Aorta (tissue), 5 donors: ENCODE data around the gene SPG11. TPM values are rescaled to one million over a fixed set of nuclear protein-coding genes. Genes with fewer than 3 reads are reported as not detected.

Source experiments
- ATAC-seq: fragments of 200-7000 bp; cut with Tn5 transposase; one replicate; pipeline ENCODE4 v1.9.1; 2022; ENCODE audit warnings: moderate library complexity; ENCODE audit not compliant: low FRiP score
- DNase-seq, 2 donors: peaks; one replicate each; pipeline ENCODE4 v3.0.0-alpha.2; 2020
- H3K27ac ChIP-seq, 2 donors: one replicate each; pipeline ENCODE4 v1.5.1; 2013; ENCODE audit warnings: low read length in 2 of 2, mild to moderate bottlenecking in 2 of 2, moderate library complexity in 2 of 2, control low read depth in 1 of 2, inconsistent platforms in 1 of 2, low read depth in 1 of 2
- H3K27me3 ChIP-seq, 2 donors: one replicate each; pipeline ENCODE4 v1.6.1; 2013; ENCODE audit warnings: control low read depth in 1 of 2, low read length in 1 of 2, mild to moderate bottlenecking in 1 of 2, moderate library complexity in 1 of 2; ENCODE audit not compliant: insufficient read depth in 2 of 2, control insufficient read depth in 1 of 2
- H3K36me3 ChIP-seq, 2 donors: one replicate each; pipeline ENCODE4 v1.6.1; 2013; ENCODE audit warnings: control low read depth in 1 of 2, low read length in 1 of 2, mild to moderate bottlenecking in 1 of 2; ENCODE audit not compliant: insufficient read depth in 2 of 2, control insufficient read depth in 1 of 2
- H3K4me1 ChIP-seq, 2 donors: one replicate each; pipeline ENCODE4 v1.6.1; 2013; ENCODE audit warnings: low read length in 2 of 2, control low read depth in 1 of 2, mild to moderate bottlenecking in 1 of 2, moderate library complexity in 1 of 2; ENCODE audit not compliant: insufficient read depth in 2 of 2, control insufficient read depth in 1 of 2
- H3K4me3 ChIP-seq, 2 donors: one replicate each; pipeline ENCODE4 v1.5.1; 2013; ENCODE audit warnings: low read length in 2 of 2, control low read depth in 1 of 2, mild to moderate bottlenecking in 1 of 2
- H3K9me3 ChIP-seq: one replicate; pipeline ENCODE4 v1.6.1; 2013; ENCODE audit warnings: mild to moderate bottlenecking, low read length; ENCODE audit not compliant: control insufficient read depth
- WGBS, 2 donors: extraction: QIAGEN DNeasy Blood & Tissue Kit; methylation state at CpG; one replicate each; pipeline ENCODE4 v1.1.7; 2013; 5-methylcytosine and 5-hydroxymethylcytosine counted together
- intact Hi-C, 2 donors: fragments of 100-400 bp; cut with DNase I; formaldehyde crosslinking; loops; one replicate each; pipeline versions ENCODE4 v1.14.2 to v1.15.0; 2022
- polyA plus RNA-seq, 2 donors: library from polyadenylated mRNA; stranded (reverse); fragments of 200-250 nt; gene quantifications; one replicate each; pipeline ENCODE4 v1.2.3, GENCODE V29; 2013
- total RNA-seq, 2 donors: library from RNA; stranded (reverse); fragmentation: NEBNext Ultra II Directional; extraction: Animal tissue kit (Norgen Biotek cat#: 25700); gene quantifications; one replicate each; pipeline ENCODE4 v1.2.1, GENCODE V29; 2021
- donor health status: healthy with polysubstance abuse.
- donor health status: Bipolar disorder and iron deficiency.
- donor health status: DM: no; HTN: no; CAD: no.
- donor health status: DM: no; HTN: no; CAD: no.
- donor health status: DM: yes; HTN: yes; CAD: no.

SPG11 gene
- total and polyA plus RNA-seq, 4 donors: 8.3 to 96.3 (median 43.5) TPM

GRCh38 chr15:44668921-44669320, 5.5 kb upstream of the SPG11 start:
- Histone ChIP-seq H3K9me3 (no peaks in the 10 kb centered on the region), H3K27ac (no peak overlapping the region), H3K36me3 (no peaks in the 10 kb centered on the region), H3K4me1 (no peaks in the 10 kb centered on the region), H3K4me3 (no peak overlapping the region), H3K27me3 (no peaks in the 10 kb centered on the region)
- DNase-seq (no peak), ATAC-seq (no peak)
- WGBS, 2 donors: 66 to 67% methylated on average over 2 of the region's 2 CpGs
- intact Hi-C loops: no loop called here

GRCh38 chr15:44667039-44667360, 3.5 kb upstream of the SPG11 start:
- no peak overlapping the region for H3K4me3 ChIP-seq

GRCh38 chr15:44666210-44667038, 3.0 kb upstream of the SPG11 start:
- Histone ChIP-seq H3K27ac (no peak overlapping the region), H3K36me3 (no peaks in the 10 kb centered on the region), H3K4me1 (no peaks in the 10 kb centered on the region), H3K4me3 (no peak overlapping the region), H3K27me3 (no peaks in the 10 kb centered on the region), H3K9me3 (no peaks in the 10 kb centered on the region)
- no peak for ATAC-seq
- WGBS, 2 donors: 44 to 48% methylated on average over 5 of the region's 5 CpGs
- intact Hi-C loops: no loop called here
- DNase-seq: no peak

More at GRCh38 chr15:44667039-44667360, 3.5 kb upstream of the SPG11 start:
- 69 to 73% methylated on average over 3 of the region's 3 CpGs for WGBS, 2 donors
- Histone ChIP-seq H3K27ac (no peak overlapping the region), H3K36me3 (no peaks in the 10 kb centered on the region), H3K27me3 (no peaks in the 10 kb centered on the region), H3K9me3 (no peaks in the 10 kb centered on the region), H3K4me1 (no peaks in the 10 kb centered on the region)
- intact Hi-C loops: no loop called here
- no peak for ATAC-seq
- no peak for DNase-seq

GRCh38 chr15:44662478-44663409, 718 bp downstream of the SPG11 start:
- H3K9me3 ChIP-seq: no peaks in the 10 kb centered on the region
- peak; percentile 83 to 87 for DNase-seq
- H3K27me3 ChIP-seq: no peaks in the 10 kb centered on the region
- H3K4me3 ChIP-seq: peak overlapping the region; percentile 68 to 91
- H3K4me1 ChIP-seq: no peaks in the 10 kb centered on the region
- peak; percentile 80 for ATAC-seq
- WGBS, 2 donors: 12 to 13% methylated on average over 34 of the region's 34 CpGs
- intact Hi-C loops: loop anchor here (2.0 to 5.0 kb wide), 3 partner anchors 50 to 76 kb away; partner anchors contain the start of genes B2M (in 2 of the 2) and PATL2 (in 2 of the 2)
- no peaks in the 10 kb centered on the region for H3K36me3 ChIP-seq
- peak overlapping the region; percentile 88 for H3K27ac ChIP-seq

- ATAC-seq (no peak), DNase-seq (no peak)
- no peaks in the 10 kb centered on the region for H3K9me3 ChIP-seq
- H3K4me1 ChIP-seq: no peaks in the 10 kb centered on the region
- no peak overlapping the region for H3K27ac ChIP-seq
- H3K36me3 ChIP-seq: no peaks in the 10 kb centered on the region
- no peaks in the 10 kb centered on the region for H3K27me3 ChIP-seq
- H3K4me3 ChIP-seq: no peak overlapping the region
- intact Hi-C loops: loop anchor here (5.0 kb wide), 1 partner anchor 51 kb away; the partner anchor contains the start of genes B2M (in 2 of the 2) and PATL2 (in 2 of the 2)
Measured at GRCh38 chr15:44661576-44661975, 1.9 kb downstream of the SPG11 start.

GRCh38 chr15:44659056-44659455, 4.4 kb downstream of the SPG11 start:
- H3K27ac ChIP-seq: no peak overlapping the region
- no peaks in the 10 kb centered on the region for H3K27me3 ChIP-seq
- DNase-seq (no peak), ATAC-seq (no peak)
- no peaks in the 10 kb centered on the region for H3K4me1 ChIP-seq
- H3K9me3 ChIP-seq: no peaks in the 10 kb centered on the region
- 95 to 97% methylated on average over 3 of the region's 3 CpGs for WGBS, 2 donors
- intact Hi-C loops: no loop called here
- peaks cover 0 to 4% of the 10 kb centered on the region in 2 donors for H3K36me3 ChIP-seq
- H3K4me3 ChIP-seq: no peak overlapping the region

GRCh38 chr15:44657378-44657777, 6.1 kb downstream of the SPG11 start:
- Histone ChIP-seq H3K9me3 (no peaks in the 10 kb centered on the region), H3K4me1 (no peaks in the 10 kb centered on the region), H3K27me3 (no peaks in the 10 kb centered on the region), H3K36me3 (peaks cover 0 to 4% of the 10 kb centered on the region in 2 donors), H3K4me3 (no peak overlapping the region), H3K27ac (no peak overlapping the region)
- DNase-seq: no peak
- intact Hi-C loops: no loop called here
- ATAC-seq: no peak

GRCh38 chr15:44656913-44657312, 6.5 kb downstream of the SPG11 start:
- H3K27me3 ChIP-seq: no peaks in the 10 kb centered on the region
- 85 to 86% methylated on average over 3 of the region's 3 CpGs for WGBS, 2 donors
- no peaks in the 10 kb centered on the region for H3K9me3 ChIP-seq
- H3K27ac ChIP-seq: no peak overlapping the region
- H3K36me3 ChIP-seq: peaks cover 0 to 4% of the 10 kb centered on the region in 2 donors
- no peaks in the 10 kb centered on the region for H3K4me1 ChIP-seq
- intact Hi-C loops: no loop called here
- no peak overlapping the region for H3K4me3 ChIP-seq
- no peak for DNase-seq
- no peak for ATAC-seq
